ENCODE results near the gene TIMM44.
"Not testable (repeated sequence)": the region's sequence is repeated elsewhere in the genome, so short reads cannot be mapped to it uniquely, and the experiment has no call there.

The TIMM44 gene

GRCh38 chr19:7947939-7948338 lies 4.5 kb upstream of the TIMM44 start:
- no peak for DNase-seq (ENCODE audit: low spot score)

GRCh38 chr19:7944177-7944761 lies 803 bp upstream of the TIMM44 start:
- peak; percentile 80 for DNase-seq (ENCODE audit: low spot score)

DNA sequence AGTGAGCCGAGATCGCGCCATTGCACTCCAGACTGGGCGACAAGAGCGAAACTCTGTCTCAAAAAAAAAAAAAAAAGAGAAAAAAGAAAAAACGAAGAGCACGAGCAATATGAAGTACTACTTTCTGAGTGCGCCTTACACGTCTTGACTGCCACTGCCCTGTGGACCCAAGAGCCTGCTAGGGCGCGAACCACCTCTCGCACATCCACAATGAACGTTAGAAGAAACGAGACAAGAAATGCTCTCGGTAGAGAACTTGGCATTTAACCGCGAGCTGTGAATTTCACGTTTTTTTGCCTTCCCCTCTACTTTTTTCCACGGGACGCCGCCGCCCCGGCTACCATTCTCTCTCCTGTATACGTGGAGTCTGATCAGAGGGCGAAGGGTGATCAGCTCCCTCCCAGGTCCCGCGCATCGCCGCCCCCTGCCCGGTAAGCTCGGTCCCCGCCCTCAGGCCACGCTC lies 454 bp downstream of the TIMM44 start:
- DNase-seq (ENCODE audit: low spot score): no peak

DNA sequence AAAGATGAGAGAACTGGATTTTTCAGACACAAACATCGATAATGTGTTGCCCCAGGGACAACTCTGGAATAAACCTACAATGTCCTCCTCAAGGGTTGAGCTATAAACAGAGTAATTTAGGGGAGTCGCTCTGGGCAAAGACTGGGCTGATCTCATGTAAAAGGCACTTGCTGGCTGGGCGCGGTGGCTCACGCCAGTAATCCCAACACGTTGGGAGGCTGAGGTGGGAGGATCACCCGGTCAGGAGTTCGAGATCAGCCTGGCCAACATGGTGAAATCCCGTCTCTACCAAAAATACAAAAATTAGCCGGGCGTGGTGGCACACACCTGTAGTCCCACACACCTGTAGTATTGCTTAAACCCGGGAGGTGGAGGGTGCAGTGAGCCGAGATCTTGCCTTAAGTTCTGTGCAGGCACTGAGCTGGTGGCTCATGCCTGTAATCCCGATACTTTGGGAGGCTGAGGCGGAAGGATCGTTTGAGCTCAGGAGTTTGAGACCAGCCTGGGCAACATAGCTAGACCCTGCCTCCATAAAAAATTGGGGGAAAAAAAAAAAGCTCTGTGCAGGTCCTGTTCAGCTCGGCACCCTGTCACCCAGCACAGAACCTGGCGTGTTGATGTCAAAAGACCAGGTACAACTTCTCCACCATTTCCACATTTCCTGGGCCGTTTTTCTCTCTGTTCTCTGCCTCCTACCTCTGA lies 1.4 kb downstream of the TIMM44 start:
- DNase-seq (ENCODE audit: low spot score): no peak

- DNase-seq (ENCODE audit: low spot score): no peak
Measured at GRCh38 chr19:7940841-7941240, 2.6 kb downstream of the TIMM44 start.

DNA sequence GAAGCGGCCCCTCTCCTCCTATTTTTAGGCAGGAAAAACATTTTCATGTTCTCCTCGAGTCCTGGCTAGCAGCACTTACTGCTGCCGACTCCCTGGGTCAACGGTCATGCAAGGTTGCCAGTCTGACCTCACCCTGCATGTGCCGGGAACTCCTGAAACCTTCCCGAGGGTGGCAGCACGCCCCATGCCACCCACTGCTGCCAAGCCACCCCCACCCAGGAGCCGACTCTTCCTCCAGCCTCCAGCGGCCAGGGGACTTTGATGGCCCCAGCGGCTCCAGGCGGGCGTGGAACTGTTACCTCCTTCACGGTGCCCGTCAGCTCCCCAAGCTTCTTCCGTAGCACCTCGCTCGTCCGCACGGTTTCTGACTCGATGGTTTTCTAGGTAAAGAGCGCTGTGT lies 8.7 kb downstream of the TIMM44 start:
- no peak for DNase-seq (ENCODE audit: low spot score)

DNA sequence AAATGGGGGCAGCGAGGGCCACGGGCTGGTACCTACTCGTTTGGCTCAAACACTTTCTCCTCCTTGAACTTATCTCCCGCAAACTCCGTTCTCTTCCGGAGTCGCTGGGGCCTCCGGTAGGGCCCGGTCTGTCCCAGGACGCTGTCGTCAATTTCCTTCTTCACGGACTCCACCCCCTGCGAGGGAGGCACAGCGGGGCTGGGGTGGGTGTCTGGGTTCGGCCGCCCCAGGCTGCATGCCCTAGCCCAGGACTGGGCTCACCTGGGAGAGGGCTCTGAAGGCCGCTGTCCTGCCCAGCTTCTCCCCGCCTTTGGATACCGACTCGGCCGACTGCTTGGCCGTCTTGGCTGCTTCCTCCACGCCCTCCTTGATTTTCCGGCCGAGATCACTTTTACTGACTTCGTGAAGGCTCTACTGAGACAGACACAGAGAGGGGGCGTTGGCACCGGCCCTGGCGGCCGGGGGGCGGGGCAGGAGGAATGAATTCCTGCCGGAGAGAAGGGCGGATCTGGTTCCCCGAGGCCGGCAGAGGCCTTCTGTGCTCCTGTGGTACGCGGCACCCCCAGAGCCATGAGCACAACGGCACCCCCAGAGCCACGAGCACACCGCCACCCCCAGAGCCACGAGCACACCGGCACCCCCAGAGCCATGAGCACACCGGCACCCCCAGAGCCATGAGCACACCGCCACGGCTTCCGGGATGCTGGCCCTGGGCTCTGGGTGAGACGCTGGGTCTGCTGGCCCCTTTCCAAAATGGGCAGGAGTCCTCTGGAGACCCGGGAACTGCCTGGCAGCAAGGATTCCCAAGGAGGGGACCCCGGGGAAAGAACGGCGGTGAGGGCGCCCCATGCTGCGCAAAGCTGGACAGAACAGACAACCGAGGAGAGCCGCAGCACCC lies 9.4 kb downstream of the TIMM44 start:
- no peak for DNase-seq (ENCODE audit: low spot score)

GRCh38 chr19:7933411-7933810 lies 10.1 kb downstream of the TIMM44 start:
- no peak for DNase-seq (ENCODE audit: low spot score)

DNA sequence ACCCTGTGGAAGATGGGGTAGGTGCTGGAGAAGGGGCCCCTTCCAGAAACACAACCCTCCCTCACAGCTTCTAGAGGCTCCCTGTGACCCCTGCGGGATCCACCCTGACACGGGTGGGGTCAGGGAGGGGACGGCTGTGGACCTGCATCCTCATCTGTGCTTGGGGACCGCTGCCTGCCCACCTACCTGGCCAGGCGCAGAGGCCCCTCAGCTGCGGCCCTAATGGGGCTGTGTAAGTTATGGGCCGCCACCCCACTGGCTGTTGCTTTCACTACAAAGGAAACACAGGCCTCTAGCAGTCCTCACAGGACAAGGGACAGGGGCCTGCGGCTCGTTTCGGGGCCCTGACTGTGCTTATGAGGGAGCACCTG lies 10.6 kb downstream of the TIMM44 start:
- no peak for DNase-seq (ENCODE audit: low spot score)

- DNase-seq (ENCODE audit: low spot score): no peak
Measured at GRCh38 chr19:7932276-7932929, 11.1 kb downstream of the TIMM44 start.

- DNase-seq (ENCODE audit: low spot score): no peak
Measured at GRCh38 chr19:7931221-7932061, 12.0 kb downstream of the TIMM44 start.

GRCh38 chr19:7930765-7931164 lies 12.7 kb downstream of the TIMM44 start:
- no peak for DNase-seq (ENCODE audit: low spot score)

DNA sequence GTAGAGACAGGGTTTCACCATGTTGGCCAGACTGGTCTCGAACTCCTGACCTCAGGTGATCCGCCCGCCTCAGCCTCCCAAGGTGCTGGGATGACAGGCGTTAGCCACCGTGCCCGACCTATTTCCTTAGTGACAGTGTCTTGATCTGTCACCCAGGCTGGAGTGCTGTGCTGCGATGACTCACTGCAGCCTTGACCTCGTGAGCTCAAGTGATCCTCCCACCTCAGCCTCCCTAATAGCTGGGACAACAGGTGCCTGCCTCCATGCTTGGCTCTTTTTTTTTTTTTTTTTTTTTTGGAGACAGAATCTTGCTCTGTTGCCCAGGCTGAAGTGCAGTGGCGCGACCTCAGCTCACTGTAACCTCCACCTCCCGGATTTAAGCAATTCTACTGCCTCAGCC lies 13.4 kb downstream of the TIMM44 start:
- not testable (repeated sequence) for DNase-seq (ENCODE audit: low spot score)

- peak; percentile 86 for DNase-seq (ENCODE audit: low spot score)
Measured at GRCh38 chr19:7928741-7929701, 14.4 kb downstream of the TIMM44 start.

- peak; percentile 64 for DNase-seq (ENCODE audit: low spot score)
Measured at GRCh38 chr19:7928334-7928706, 15.1 kb downstream of the TIMM44 start.

GRCh38 chr19:7927605-7928333 lies 15.7 kb downstream of the TIMM44 start:
- no peak for DNase-seq (ENCODE audit: low spot score)

- peak; percentile 23 for DNase-seq (ENCODE audit: low spot score)
Measured at GRCh38 chr19:7926727-7927604, 16.5 kb downstream of the TIMM44 start.

- DNase-seq (ENCODE audit: low spot score): peak; percentile 94
Measured at GRCh38 chr19:7926021-7926726, 17.3 kb downstream of the TIMM44 start, which contains the start of gene CTXN1. Gene CTXN1 (minus strand): TSS chr19:7926135. CDS start chr19:7925538, 597 bp downstream.
